Measurements from ENCODE around the gene MANBA.

Gene MANBA

DNA sequence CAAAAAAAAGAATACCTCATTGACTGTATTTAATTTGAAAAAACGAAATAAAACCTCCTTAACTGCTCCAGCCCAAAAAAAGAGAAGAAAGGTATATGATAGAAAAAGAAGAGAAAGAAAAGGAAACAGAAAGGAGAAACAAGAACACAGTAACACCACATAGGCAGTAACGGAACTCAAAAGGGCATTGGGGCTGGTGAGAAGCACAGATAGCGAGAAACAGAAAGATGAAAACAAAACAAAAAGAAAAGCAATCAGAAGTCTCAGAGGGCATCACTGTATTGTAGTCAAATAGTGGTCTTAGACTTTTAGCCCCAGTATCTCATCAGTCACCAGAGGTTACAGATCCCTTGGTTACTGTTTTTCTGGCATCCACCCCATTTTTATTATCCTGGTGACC is 171.0 kb downstream of the MANBA start:
- no peak overlapping the region for H3K4me3 ChIP-seq (ENCODE audit: low read depth, low read length)
- in situ Hi-C loops (cut with HindIII; ENCODE audit: low sequenced_read_pairs): no loop called here

DNA sequence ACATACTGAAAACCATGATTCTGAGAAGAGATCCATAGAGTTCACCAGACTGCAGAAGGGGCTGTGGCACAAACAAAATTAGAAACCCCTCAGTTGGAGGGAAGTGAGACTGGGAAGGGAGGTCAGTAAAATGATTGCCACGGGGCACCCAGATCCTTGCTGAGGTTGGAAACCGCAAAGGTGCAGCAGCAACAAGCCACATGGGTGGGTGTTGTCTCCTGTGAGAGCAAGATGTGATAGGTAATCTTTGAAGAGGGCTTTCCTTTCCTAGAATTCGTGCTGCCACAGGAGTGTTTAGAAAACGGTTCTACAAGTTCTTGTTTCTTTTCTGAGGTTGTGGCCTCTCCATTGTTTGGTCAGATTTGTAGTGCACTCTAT is 174.1 kb downstream of the MANBA start:
- no peak overlapping the region for H3K4me3 ChIP-seq (ENCODE audit: low read depth, low read length)
- in situ Hi-C loops (cut with HindIII; ENCODE audit: low sequenced_read_pairs): no loop called here
- TF ChIP-seq, protein P1, sequence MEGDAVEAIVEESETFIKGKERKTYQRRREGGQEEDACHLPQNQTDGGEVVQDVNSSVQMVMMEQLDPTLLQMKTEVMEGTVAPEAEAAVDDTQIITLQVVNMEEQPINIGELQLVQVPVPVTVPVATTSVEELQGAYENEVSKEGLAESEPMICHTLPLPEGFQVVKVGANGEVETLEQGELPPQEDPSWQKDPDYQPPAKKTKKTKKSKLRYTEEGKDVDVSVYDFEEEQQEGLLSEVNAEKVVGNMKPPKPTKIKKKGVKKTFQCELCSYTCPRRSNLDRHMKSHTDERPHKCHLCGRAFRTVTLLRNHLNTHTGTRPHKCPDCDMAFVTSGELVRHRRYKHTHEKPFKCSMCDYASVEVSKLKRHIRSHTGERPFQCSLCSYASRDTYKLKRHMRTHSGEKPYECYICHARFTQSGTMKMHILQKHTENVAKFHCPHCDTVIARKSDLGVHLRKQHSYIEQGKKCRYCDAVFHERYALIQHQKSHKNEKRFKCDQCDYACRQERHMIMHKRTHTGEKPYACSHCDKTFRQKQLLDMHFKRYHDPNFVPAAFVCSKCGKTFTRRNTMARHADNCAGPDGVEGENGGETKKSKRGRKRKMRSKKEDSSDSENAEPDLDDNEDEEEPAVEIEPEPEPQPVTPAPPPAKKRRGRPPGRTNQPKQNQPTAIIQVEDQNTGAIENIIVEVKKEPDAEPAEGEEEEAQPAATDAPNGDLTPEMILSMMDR (IDR thresholded peaks at IDR 0.05; ENCODE audit: low read depth, low read length): no peak
- DNase-seq (ENCODE audit: low read depth, low spot score): no peak

More for the DNA sequence above, 171.0 kb downstream of the MANBA start:
- no peak for DNase-seq (ENCODE audit: low read depth, low spot score)
- TF ChIP-seq, protein P1 (IDR thresholded peaks at IDR 0.05; ENCODE audit: low read depth, low read length): no peak

DNA sequence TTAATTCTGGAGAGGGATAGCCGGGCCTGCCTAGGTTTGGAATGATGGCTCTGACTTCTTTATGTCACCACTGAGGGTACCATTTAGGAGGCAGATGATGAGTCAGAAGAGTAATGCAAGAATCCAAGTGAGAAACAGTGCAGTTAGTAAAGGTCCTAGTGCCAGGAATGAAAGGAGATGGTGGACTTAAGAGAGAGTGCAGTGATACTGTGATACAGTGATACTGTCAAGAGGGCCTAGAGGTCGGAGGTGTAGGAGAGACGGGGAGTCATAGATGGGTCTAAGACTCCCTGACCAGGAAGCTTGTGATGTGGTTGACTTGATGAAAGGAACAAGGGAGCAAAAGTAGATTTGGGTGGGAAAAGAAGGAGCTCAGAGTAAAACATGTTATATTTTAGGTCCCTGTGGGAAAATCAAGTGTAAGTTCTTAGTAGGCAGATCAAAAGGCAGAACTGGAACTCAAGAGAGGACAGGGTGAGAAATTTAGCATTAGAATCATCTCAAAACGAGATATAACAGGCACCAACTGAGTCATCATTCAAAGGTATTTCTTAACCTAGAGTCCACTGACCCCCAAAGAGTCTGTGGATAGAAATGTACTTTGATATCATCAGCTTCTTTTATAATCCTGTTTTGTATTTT is 174.6 kb downstream of the MANBA start:
- TF ChIP-seq, protein P1 (IDR thresholded peaks at IDR 0.05; ENCODE audit: low read depth, low read length): no peak
- in situ Hi-C loops (cut with HindIII; ENCODE audit: low sequenced_read_pairs): no loop called here
- no peak for DNase-seq (ENCODE audit: low read depth, low spot score)
- no peak overlapping the region for H3K4me3 ChIP-seq (ENCODE audit: low read depth, low read length)

DNA sequence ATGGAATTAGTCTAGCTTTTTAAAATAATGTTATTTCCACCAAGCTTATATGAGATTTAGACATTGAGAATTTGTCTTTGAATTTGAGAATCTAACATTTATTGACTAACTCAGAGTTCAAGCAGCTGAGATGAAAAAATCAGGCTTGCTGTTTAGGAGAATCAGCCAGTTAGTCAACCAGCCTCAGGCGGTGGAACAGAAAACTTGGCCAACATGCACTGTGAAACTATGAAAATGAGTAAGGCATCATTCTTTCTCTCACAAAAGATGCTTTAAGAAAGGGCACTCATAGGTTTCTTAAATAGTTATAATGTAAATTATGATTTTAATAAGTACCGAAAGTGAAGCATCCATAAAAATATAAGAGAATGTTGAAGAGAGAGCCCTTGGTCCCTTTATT is 175.4 kb downstream of the MANBA start:
- H3K4me3 ChIP-seq (ENCODE audit: low read depth, low read length): no peak overlapping the region
- in situ Hi-C loops (cut with HindIII; ENCODE audit: low sequenced_read_pairs): no loop called here
- TF ChIP-seq, protein P1 (IDR thresholded peaks at IDR 0.05; ENCODE audit: low read depth, low read length): no peak
- no peak for DNase-seq (ENCODE audit: low read depth, low spot score)

DNA sequence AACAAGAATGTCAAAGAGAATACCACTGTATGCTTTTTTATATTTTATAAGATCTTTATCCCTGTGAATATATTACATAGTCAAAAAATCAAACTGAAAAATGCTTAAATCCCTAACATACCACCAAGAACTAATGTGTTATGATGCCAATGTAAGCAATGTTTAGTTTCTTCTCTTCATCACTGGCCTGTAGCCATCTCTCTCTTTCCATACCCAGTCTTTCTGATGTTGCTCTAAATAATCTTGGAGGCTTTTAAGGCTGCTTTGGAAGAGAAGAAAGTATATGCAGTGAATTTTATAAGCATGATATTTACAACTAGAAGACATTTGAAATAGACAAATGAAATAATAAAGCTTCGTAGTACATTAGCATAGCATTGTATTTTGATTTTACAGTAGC is 176.7 kb downstream of the MANBA start:
- TF ChIP-seq, protein P1 (IDR thresholded peaks at IDR 0.05; ENCODE audit: low read depth, low read length): no peak
- no peak for DNase-seq (ENCODE audit: low read depth, low spot score)
- in situ Hi-C loops (cut with HindIII; ENCODE audit: low sequenced_read_pairs): no loop called here
- H3K4me3 ChIP-seq (ENCODE audit: low read depth, low read length): no peak overlapping the region
